ENCODE results near the gene KCND3. TPM values are rescaled to one million over a fixed set of nuclear protein-coding genes. Genes with fewer than 3 reads are reported as not detected.
A peak's percentile ranks its signal among the peaks of the same experiment; 100 is the strongest.

Gene KCND3
- total and polyA plus RNA-seq, 12 donors, result 3.5 to 24.7 (median 15.2) TPM

- Histone ChIP-seq H3K4me1 (peaks cover 0 to 47% (median 21%) of the 10 kb centered on the region in 9 donors), H3K27me3 (no peaks in the 10 kb centered on the region), H3K4me3 (peak within 1 kb of the TSS; percentile 58 to 90 (median 80)), H3K36me3 (peaks cover 0 to 36% (median 10%) of the 10 kb centered on the region in 9 donors), H3K27ac (peak within 1 kb of the TSS; percentile 73 to 96 (median 92)), H3K9me3 (no peaks in the 10 kb centered on the region)
- ATAC-seq, result peak; percentile 97 to 99 (median 98)
- intact Hi-C loops (cut with DNase I), result loop anchor here in 7 of 10 donors (1.0 to 10.0 kb wide), 9 partner anchors 16 to 273 kb away; partner anchors contain the start of genes ADORA3 (in 1 of the 7), INKA2 (in 1 of the 7) and TMIGD3 (in 1 of the 7)
- DNase-seq, result peak; percentile 92 to 93
- peak; percentile 81 to 99 (median 95) for TF ChIP-seq CTCF (IDR thresholded peaks at IDR 0.05)
- WGBS, 2 donors, result 0% methylated on average over 67 of the region's 67 CpGs
Measured at GRCh38 chr1:111755331-111756123, 233.9 kb downstream of the KCND3 start, which contains the start of gene DDX20. Gene DDX20, plus strand, starts transcription at chr1:111755901. Its CDS starts 24 bp downstream, at chr1:111755925.

GRCh38 chr1:111754984-111755330 is 234.5 kb downstream of the KCND3 start:
- Histone ChIP-seq H3K27me3 (no peaks in the 10 kb centered on the region), H3K36me3 (peaks cover 0 to 30% (median 10%) of the 10 kb centered on the region in 9 donors), H3K4me3 (peak overlapping the region; percentile 58 to 90 (median 80)), H3K27ac (peak overlapping the region; percentile 73 to 96 (median 92)), H3K4me1 (peaks cover 0 to 47% (median 21%) of the 10 kb centered on the region in 9 donors), H3K9me3 (no peaks in the 10 kb centered on the region)
- intact Hi-C loops (cut with DNase I), result loop anchor here in 8 of 10 donors (1.0 to 10.0 kb wide), 9 partner anchors 16 to 273 kb away; partner anchors contain the start of genes ADORA3 (in 1 of the 8), INKA2 (in 1 of the 8) and TMIGD3 (in 1 of the 8)
- ATAC-seq, result peak in 7 of 8 donors; percentile 16 to 66 (median 42)
- no peak for TF ChIP-seq CTCF (IDR thresholded peaks at IDR 0.05)
- 0% methylated on average over 12 of the region's 12 CpGs for WGBS, 2 donors
- peak; percentile 46 to 66 for DNase-seq

- no peaks in the 10 kb centered on the region for H3K27me3 ChIP-seq
- no peak for TF ChIP-seq CTCF (IDR thresholded peaks at IDR 0.05)
- DNase-seq (no peak), ATAC-seq (no peak)
- H3K27ac ChIP-seq, result no peak overlapping the region
- 44 to 57% methylated on average over 2 of the region's 2 CpGs for WGBS, 2 donors
- H3K9me3 ChIP-seq, result no peaks in the 10 kb centered on the region
- intact Hi-C loops (cut with DNase I), result loop anchor here in 2 of 10 donors (5.0 to 10.0 kb wide), 2 partner anchors 35 to 247 kb away; partner anchors contain the start of genes ADORA3 (in 1 of the 2) and TMIGD3 (in 1 of the 2)
- H3K4me3 ChIP-seq, result no peak overlapping the region
- H3K4me1 ChIP-seq, result peaks cover 0 to 34% (median 16%) of the 10 kb centered on the region in 9 donors
- peaks cover 0 to 3% (median 0%) of the 10 kb centered on the region in 9 donors for H3K36me3 ChIP-seq
Measured at GRCh38 chr1:111751906-111752575, 237.4 kb downstream of the KCND3 start.

- DNase-seq, result no peak
- no peaks in the 10 kb centered on the region for H3K9me3 ChIP-seq
- H3K4me3 ChIP-seq, result no peak overlapping the region
- H3K36me3 ChIP-seq, result no peaks in the 10 kb centered on the region
- TF ChIP-seq CTCF (IDR thresholded peaks at IDR 0.05), result no peak
- ATAC-seq, result no peak
- H3K4me1 ChIP-seq, result peaks cover 0 to 37% (median 11%) of the 10 kb centered on the region in 9 donors
- intact Hi-C loops (cut with DNase I), result loop anchor here in 2 of 10 donors (5.0 to 10.0 kb wide), 2 partner anchors 34 to 246 kb away; partner anchors contain the start of genes ADORA3 (in 1 of the 2) and TMIGD3 (in 1 of the 2)
- WGBS, 2 donors, result 77 to 85% methylated on average over 2 of the region's 2 CpGs
- H3K27ac ChIP-seq, result no peak overlapping the region
- no peaks in the 10 kb centered on the region for H3K27me3 ChIP-seq
Measured at GRCh38 chr1:111750856-111751255, 238.6 kb downstream of the KCND3 start.

All from heart right ventricle (tissue), 16 donors.